ENCODE results near the gene NAALADL2. TPM values are rescaled to one million over a fixed set of nuclear protein-coding genes. Genes with fewer than 3 reads are reported as not detected.

NAALADL2 gene
- total and polyA plus RNA-seq, 2 donors (not counting 3 experiments of a cell fraction or from before 2014, with no cell fraction given): 1.1 to 4.0 TPM

- Histone ChIP-seq H3K36me3 (ENCODE audit: control insufficient read depth in 2 of 2, extremely low read depth in 1 of 2, insufficient read depth in 2 of 2, low read length in 2 of 2) (no peaks in the 10 kb centered on the region), H3K27me3 (ENCODE audit: control insufficient read depth in 2 of 2, insufficient read depth in 2 of 2, low read length in 2 of 2) (no peaks in the 10 kb centered on the region), H3K79me2 (ENCODE audit: control insufficient read depth, insufficient read depth, low read length) (no peaks in the 10 kb centered on the region), H3K4me2 (ENCODE audit: insufficient read depth, low read length) (no peak overlapping the region), H4K20me1 (replicated peaks; ENCODE audit: control insufficient read depth, extremely low read depth, insufficient read depth, low read length) (no peaks in the 10 kb centered on the region), H2AFZ (ENCODE audit: low read depth, low read length) (no peak overlapping the region), H3K4me1 (ENCODE audit: control insufficient read depth, extremely low read depth, insufficient read depth, low read length) (no peaks in the 10 kb centered on the region), H3K9me3 (replicated peaks; ENCODE audit: control insufficient read depth, insufficient read depth, low read length) (no peaks in the 10 kb centered on the region), H3K27ac (ENCODE audit: insufficient read depth, low read depth, low read length) (no peak overlapping the region), H3K4me3 (replicated peaks in 1 of 3; ENCODE audit: insufficient read depth in 1 of 3, low read depth in 1 of 3, low read length in 3 of 3) (no peak overlapping the region), H3K9me1 (replicated peaks; ENCODE audit: control insufficient read depth, extremely low read depth, insufficient read depth, low read length) (no peaks in the 10 kb centered on the region), H3K9ac (replicated peaks; ENCODE audit: extremely low read depth, insufficient read depth, low read length) (no peak overlapping the region)
- no peak for FAIRE-seq
- CTCF ChIA-PET: no interaction called here
- no TSS peak for BruUV-seq (replicated peaks)
- dilution Hi-C loops (cut with MboI; ENCODE audit: extremely low pct_ligation_motif_present, low sequenced_read_pairs) (no loop called here), intact Hi-C loops (cut with micrococcal nuclease) (no loop called here)
- DNase-seq (ENCODE audit: low read depth, low spot score): no peak
- TF ChIP-seq MAX (IDR thresholded peaks at IDR 0.05; ENCODE audit: insufficient read depth, insufficient read length) (no peak), POLR2AphosphoS5 (IDR thresholded peaks at IDR 0.05; ENCODE audit: insufficient read depth, low read depth, low read length) (no peak), FOS (IDR thresholded peaks at IDR 0.05; ENCODE audit: borderline replicate concordance, insufficient read depth, low read length) (no peak), POLR2A (IDR thresholded peaks at IDR 0.05; ENCODE audit: low read depth, low read length) (no peak), GATA2 (IDR thresholded peaks at IDR 0.05; ENCODE audit: insufficient read depth, insufficient read length, low read depth, low read length) (no peak), EZH2 (IDR thresholded peaks at IDR 0.05; ENCODE audit: borderline replicate concordance, low read depth, low read length, severe bottlenecking) (no peak), CTCF (IDR thresholded peaks at IDR 0.05; ENCODE audit: extremely low read depth in 1 of 2, insufficient read depth in 1 of 2, low read depth in 1 of 2, low read length in 2 of 2) (no peak), MYC (IDR thresholded peaks at IDR 0.05; ENCODE audit: low read depth, low read length) (no peak), JUN (IDR thresholded peaks at IDR 0.05; ENCODE audit: borderline replicate concordance, insufficient read depth, insufficient read length, low read depth) (no peak)
- POLR2A ChIA-PET: no interaction called here
These were observed 235.2 kb downstream of the NAALADL2 start for GRCh38 chr3:175094344-175094743.

Measured in endothelial cell of umbilical vein (primary cell).